SU-DHL-6 (cell line): ENCODE results near the gene CARD14.

Source experiments
- H2AFZ ChIP-seq: fragments of 200-600 bp; sonication (generic); 2 replicates; pipeline ENCODE4 v1.6.1; 2014; ENCODE audit warnings: low read depth, mild to moderate bottlenecking, moderate library complexity, mixed read lengths, antibody characterized with exemption, low read length; ENCODE audit not compliant: severe bottlenecking
- H3F3A ChIP-seq: fragments of 200-600 bp; shearing (Covaris generic); 2 replicates; pipeline ENCODE4 v1.6.0; 2016; ENCODE audit warnings: antibody characterized with exemption, mild to moderate bottlenecking; ENCODE audit not compliant: insufficient read depth
- H3K27ac ChIP-seq: fragments of 200-600 bp; sonication (generic); 2 replicates; pipeline ENCODE4 v1.5.1; 2016; ENCODE audit warnings: low read depth, mild to moderate bottlenecking, low read length, moderate library complexity, mixed read lengths
- H3K27me3 ChIP-seq: fragments of 200-600 bp; sonication (generic), shearing (Covaris generic); 2 replicates; pipeline ENCODE4 v1.6.0; 2014; ENCODE audit warnings: mild to moderate bottlenecking, low read length
- H3K36me3 ChIP-seq: fragments of 200-600 bp; sonication (generic); 2 replicates; pipeline ENCODE4 v1.6.1; 2014; ENCODE audit warnings: mild to moderate bottlenecking, low read length, mixed read lengths
- H3K4me2 ChIP-seq: fragments of 300-600, 200-600 bp; shearing (Covaris generic), sonication (generic); 2 replicates; pipeline ENCODE4 v1.6.0; 2014; ENCODE audit warnings: low read length, low read depth, mild to moderate bottlenecking; ENCODE audit not compliant: poor library complexity, severe bottlenecking
- H3K4me3 ChIP-seq: fragments of 200-600 bp; sonication (generic); 2 replicates; pipeline ENCODE4 v1.5.1; 2014; ENCODE audit warnings: antibody characterized with exemption, low read length, mild to moderate bottlenecking, mixed read lengths; ENCODE audit not compliant: insufficient read depth, poor library complexity, severe bottlenecking
- H3K79me2 ChIP-seq: fragments of 200-600 bp; sonication (generic); 2 replicates; pipeline ENCODE4 v1.6.1; 2014; ENCODE audit warnings: mild to moderate bottlenecking, low read length, moderate library complexity; ENCODE audit not compliant: insufficient read depth
- H3K9ac ChIP-seq: fragments of 200-600 bp; sonication (generic); 2 replicates; pipeline ENCODE4 v1.7.0; 2014; ENCODE audit warnings: mild to moderate bottlenecking, low read length
- H3K9me2 ChIP-seq: fragments of 200-600 bp; sonication (generic); replicated peaks from 2 replicates; pipeline ENCODE4 v1.6.1; 2014; ENCODE audit warnings: low read length; ENCODE audit not compliant: insufficient read depth
- H3K9me3 ChIP-seq: fragments of 200-600 bp; sonication (generic); 2 replicates; pipeline ENCODE4 v1.6.1; 2014; ENCODE audit warnings: low read length, mixed read lengths; ENCODE audit not compliant: insufficient read depth
- H4K20me1 ChIP-seq: fragments of 200-600 bp; sonication (generic); 2 replicates; pipeline ENCODE4 v1.6.1; 2014; ENCODE audit warnings: low read depth, mild to moderate bottlenecking, antibody characterized with exemption, low read length, moderate library complexity, mixed read lengths
- EZH2phosphoT487 ChIP-seq: fragments of 200-600 bp; sonication (generic), shearing (Covaris generic); conservative IDR thresholded peaks from 2 replicates; pipeline ENCODE4 v1.6.1; 2018; ENCODE audit warnings: mild to moderate bottlenecking, antibody characterized with exemption, low read length, moderate library complexity, mixed read lengths
- TF ChIP-seq, protein P1 (sequence below): fragments of 200-600 bp; sonication (generic); IDR thresholded peaks from one replicate; pipeline ENCODE4 v1.5.1; 2017; ENCODE audit warnings: antibody characterized with exemption, mild to moderate bottlenecking, low read length, moderate library complexity; ENCODE audit not compliant: insufficient read depth, poor library complexity, severe bottlenecking

CARD14 gene

DNA sequence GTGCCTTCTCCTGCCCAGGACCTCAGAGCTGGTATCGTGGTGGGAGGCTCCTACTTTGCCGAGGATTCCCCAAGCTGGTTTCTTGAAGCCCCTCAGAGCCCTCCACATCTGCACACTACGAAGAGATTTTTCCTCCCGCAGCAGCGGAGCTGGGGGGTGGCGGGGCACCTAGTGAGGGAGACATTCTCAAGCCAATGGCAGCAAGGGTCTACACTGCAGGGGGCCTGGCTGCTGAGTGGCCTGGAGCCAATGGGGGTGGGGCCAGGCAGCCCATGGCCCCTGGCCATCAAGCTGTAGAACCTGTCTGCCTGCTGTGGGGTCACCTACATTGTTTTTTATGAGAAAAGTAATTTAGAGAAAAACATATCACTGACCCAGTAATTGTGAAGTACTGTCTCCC lies 55.4 kb downstream of the CARD14 start:
- H3F3A ChIP-seq = no peaks in the 10 kb centered on the region
- H3K79me2 ChIP-seq = no peaks in the 10 kb centered on the region
- H3K36me3 ChIP-seq = no peaks in the 10 kb centered on the region
- no peaks in the 10 kb centered on the region for H3K9me2 ChIP-seq
- no peaks in the 10 kb centered on the region for H3K27me3 ChIP-seq
- TF ChIP-seq, protein P1, sequence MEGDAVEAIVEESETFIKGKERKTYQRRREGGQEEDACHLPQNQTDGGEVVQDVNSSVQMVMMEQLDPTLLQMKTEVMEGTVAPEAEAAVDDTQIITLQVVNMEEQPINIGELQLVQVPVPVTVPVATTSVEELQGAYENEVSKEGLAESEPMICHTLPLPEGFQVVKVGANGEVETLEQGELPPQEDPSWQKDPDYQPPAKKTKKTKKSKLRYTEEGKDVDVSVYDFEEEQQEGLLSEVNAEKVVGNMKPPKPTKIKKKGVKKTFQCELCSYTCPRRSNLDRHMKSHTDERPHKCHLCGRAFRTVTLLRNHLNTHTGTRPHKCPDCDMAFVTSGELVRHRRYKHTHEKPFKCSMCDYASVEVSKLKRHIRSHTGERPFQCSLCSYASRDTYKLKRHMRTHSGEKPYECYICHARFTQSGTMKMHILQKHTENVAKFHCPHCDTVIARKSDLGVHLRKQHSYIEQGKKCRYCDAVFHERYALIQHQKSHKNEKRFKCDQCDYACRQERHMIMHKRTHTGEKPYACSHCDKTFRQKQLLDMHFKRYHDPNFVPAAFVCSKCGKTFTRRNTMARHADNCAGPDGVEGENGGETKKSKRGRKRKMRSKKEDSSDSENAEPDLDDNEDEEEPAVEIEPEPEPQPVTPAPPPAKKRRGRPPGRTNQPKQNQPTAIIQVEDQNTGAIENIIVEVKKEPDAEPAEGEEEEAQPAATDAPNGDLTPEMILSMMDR = no peak
- TF ChIP-seq EZH2phosphoT487 = no peak
- no peak overlapping the region for H2AFZ ChIP-seq
- no peak overlapping the region for H3K4me2 ChIP-seq
- H3K9ac ChIP-seq = no peak overlapping the region
- no peaks in the 10 kb centered on the region for H3K9me3 ChIP-seq
- no peaks in the 10 kb centered on the region for H4K20me1 ChIP-seq
- H3K27ac ChIP-seq = no peak overlapping the region
- no peak overlapping the region for H3K4me3 ChIP-seq

DNA sequence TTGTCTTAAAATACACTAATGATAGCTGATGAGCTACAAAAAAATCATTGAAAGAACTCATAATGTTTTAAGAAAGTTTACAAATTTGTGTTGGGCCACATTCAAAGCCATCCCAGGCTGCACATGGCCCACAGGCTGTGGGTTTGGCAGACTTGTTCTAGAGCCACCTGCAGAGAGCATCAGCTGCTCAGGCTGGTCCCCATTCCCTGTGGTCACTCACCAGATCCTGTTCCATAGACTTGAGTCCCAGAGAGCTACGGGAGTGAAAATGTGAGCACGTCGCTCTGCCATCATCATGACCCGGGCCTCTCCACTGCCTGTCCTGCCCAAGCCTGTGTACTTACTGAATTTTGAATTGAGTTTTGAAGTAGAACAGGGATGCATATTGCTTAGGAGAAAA lies 57.3 kb downstream of the CARD14 start:
- Histone ChIP-seq H3K4me3 (no peak overlapping the region), H3K9ac (no peak overlapping the region), H3K4me2 (no peak overlapping the region), H3K27me3 (no peaks in the 10 kb centered on the region), H3K27ac (no peak overlapping the region), H3K9me2 (no peaks in the 10 kb centered on the region), H3F3A (no peaks in the 10 kb centered on the region), H4K20me1 (no peaks in the 10 kb centered on the region), H3K79me2 (no peaks in the 10 kb centered on the region), H2AFZ (no peak overlapping the region), H3K9me3 (peaks cover 1% of the 10 kb centered on the region; the same call in 1 of the 2 replicates), H3K36me3 (no peaks in the 10 kb centered on the region)
- TF ChIP-seq EZH2phosphoT487 = no peak
- TF ChIP-seq, protein P1 = no peak

DNA sequence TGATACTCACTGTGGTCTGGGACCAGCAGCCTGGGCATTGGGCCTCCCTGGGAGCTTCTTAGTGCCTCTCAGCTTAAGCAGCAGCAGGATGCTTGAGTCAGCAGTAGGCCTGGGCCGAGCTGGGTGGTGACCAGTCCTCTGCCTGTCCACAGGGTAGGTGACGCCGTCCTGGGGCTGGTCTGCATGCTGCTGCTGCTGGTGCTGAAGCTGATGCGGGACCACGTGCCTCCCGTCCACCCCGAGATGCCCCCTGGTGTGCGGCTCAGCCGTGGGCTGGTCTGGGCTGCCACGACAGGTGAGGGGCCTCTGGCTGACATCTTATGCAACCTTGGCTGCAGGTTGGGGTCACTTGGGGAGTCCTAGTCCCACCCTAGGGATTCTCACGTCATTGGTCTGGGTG lies 57.8 kb downstream of the CARD14 start:
- no peak for TF ChIP-seq EZH2phosphoT487
- TF ChIP-seq, protein P1 = no peak
- no peak overlapping the region for H3K9ac ChIP-seq
- H3K27ac ChIP-seq = no peak overlapping the region
- H3K4me3 ChIP-seq = no peak overlapping the region
- H2AFZ ChIP-seq = no peak overlapping the region
- H3K4me2 ChIP-seq = no peak overlapping the region
- H3K9me2 ChIP-seq = no peaks in the 10 kb centered on the region
- H3K36me3 ChIP-seq = no peaks in the 10 kb centered on the region
- H3K79me2 ChIP-seq = no peaks in the 10 kb centered on the region
- H3K27me3 ChIP-seq = no peaks in the 10 kb centered on the region
- H3F3A ChIP-seq = no peaks in the 10 kb centered on the region
- H3K9me3 ChIP-seq = peaks cover 6% of the 10 kb centered on the region; the same call in 1 of the 2 replicates
- no peaks in the 10 kb centered on the region for H4K20me1 ChIP-seq
